HFFc6 (cell line): ENCODE measurements around the gene ASB10. TPM values are rescaled to one million over a fixed set of nuclear protein-coding genes. Genes with fewer than 3 reads are reported as not detected.

Source experiments
- DNase-seq: peaks from one replicate; pipeline ENCODE4 v3.0.0-alpha.2; 2018
- H3K27ac Mint-ChIP-seq: 2 replicates; pipeline ENCODE4 v1.8.0; 2020; ENCODE audit warnings: mild to moderate bottlenecking, mixed read lengths
- H3K27me3 Mint-ChIP-seq: 2 replicates; pipeline ENCODE4 v1.8.0; 2021; ENCODE audit warnings: mild to moderate bottlenecking, moderate library complexity, mixed read lengths; ENCODE audit not compliant: insufficient read depth
- H3K36me3 Mint-ChIP-seq: 2 replicates; pipeline ENCODE4 v1.8.0; 2021; ENCODE audit warnings: low read depth, mixed read lengths
- H3K4me1 Mint-ChIP-seq: 2 replicates; pipeline ENCODE4 v1.8.0; 2020; ENCODE audit warnings: low read depth, mixed read lengths
- H3K4me3 Mint-ChIP-seq: 2 replicates; pipeline ENCODE4 v1.8.0; 2020; ENCODE audit warnings: mild to moderate bottlenecking, moderate library complexity, mixed read lengths
- H3K9me3 Mint-ChIP-seq: 2 replicates; pipeline ENCODE4 v1.8.0; 2020; ENCODE audit warnings: mild to moderate bottlenecking, mixed read lengths
- total RNA-seq, 6 experiments: library from RNA; stranded (reverse); fragmentation: NEBNext Ultra II Directional; extraction: Animal tissue kit (Norgen Biotek cat#: 25700); gene quantifications; 2 replicates in 1 of 6; 3 replicates in 5 of 6; pipeline ENCODE4 v1.2.3, GENCODE V29; 2021
- TF ChIP-seq, protein P1 (sequence below): fragments of 200-600 bp; sonication (generic); IDR thresholded peaks from 2 replicates; pipeline ENCODE4 v1.5.0; 2021; ENCODE audit warnings: antibody characterized with exemption, mild to moderate bottlenecking

The ASB10 gene
- total RNA-seq, 6 experiments from 2014 or later = not detected

DNA sequence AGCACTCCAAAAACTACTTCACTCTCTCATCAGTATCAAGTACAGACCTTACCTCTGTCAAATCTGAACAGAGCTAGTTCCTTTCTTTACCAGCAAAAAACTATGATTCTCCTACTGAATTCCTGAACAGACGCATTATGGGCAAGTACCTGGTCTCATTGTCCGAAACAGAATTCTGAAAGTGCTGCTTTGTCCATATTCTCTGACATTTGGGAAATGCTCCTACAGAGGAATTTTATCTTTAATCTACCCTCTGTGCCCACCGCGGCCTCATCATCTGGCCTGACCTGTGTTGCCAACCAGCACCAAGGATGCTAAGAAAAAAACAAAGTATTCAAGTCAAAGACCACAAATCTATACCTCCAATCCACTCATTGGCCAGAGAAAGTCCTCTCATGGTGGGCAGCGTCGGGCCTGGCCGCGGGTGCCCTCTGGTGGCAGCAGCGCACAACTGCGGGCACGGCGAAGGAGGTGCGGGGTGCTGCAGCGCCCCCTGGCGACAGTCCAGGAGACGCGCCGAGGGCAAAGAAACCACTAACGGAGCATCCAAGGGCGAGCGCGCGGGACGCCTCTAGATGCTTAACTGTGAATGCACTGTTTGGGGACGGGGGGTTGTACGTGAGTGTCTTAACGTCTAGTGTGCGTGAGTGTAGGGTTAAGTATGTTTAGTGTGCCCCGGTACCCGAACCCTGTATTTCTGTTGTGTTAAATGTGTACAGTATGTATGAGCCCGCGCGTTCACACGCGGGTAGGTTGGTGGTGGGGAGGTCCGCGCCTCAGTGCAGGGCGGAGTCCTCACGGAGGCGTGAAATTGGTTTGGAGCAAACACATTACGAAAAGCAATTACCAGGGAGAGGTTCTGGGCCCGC lies 14.5 kb downstream of the ASB10 start:
- TF ChIP-seq, protein P1, sequence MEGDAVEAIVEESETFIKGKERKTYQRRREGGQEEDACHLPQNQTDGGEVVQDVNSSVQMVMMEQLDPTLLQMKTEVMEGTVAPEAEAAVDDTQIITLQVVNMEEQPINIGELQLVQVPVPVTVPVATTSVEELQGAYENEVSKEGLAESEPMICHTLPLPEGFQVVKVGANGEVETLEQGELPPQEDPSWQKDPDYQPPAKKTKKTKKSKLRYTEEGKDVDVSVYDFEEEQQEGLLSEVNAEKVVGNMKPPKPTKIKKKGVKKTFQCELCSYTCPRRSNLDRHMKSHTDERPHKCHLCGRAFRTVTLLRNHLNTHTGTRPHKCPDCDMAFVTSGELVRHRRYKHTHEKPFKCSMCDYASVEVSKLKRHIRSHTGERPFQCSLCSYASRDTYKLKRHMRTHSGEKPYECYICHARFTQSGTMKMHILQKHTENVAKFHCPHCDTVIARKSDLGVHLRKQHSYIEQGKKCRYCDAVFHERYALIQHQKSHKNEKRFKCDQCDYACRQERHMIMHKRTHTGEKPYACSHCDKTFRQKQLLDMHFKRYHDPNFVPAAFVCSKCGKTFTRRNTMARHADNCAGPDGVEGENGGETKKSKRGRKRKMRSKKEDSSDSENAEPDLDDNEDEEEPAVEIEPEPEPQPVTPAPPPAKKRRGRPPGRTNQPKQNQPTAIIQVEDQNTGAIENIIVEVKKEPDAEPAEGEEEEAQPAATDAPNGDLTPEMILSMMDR = peak; percentile 100
- Mint-ChIP-seq H3K4me3 (no peak overlapping the region; the same call in 1 of the 2 replicates), H3K27ac (no peak overlapping the region), H3K27me3 (peaks cover 53% of the 10 kb centered on the region), H3K9me3 (no peaks in the 10 kb centered on the region), H3K36me3 (no peaks in the 10 kb centered on the region), H3K4me1 (peaks cover 13% of the 10 kb centered on the region)
- peak; percentile 41 for DNase-seq

DNA sequence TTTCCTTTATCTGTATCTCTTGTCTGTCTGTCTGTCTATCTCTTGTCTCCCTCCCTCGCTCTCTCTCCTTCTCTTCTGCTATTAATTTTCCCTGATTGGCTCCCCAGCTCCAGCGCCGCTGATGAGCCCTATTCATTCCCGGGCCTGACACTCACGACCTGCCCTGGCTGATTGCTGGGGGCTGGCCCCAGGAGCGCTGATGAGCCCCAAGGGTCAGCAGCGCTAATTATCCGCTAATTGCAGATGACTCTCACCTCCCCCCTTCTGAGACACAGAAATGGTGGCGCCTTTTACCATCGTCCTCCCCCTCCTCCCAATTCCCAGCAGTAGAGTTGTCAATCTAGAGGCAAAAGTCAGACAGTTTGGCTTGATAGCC lies 18.3 kb downstream of the ASB10 start:
- no peak overlapping the region for H3K4me3 Mint-ChIP-seq
- H3K27me3 Mint-ChIP-seq = peaks cover 54% of the 10 kb centered on the region
- no peaks in the 10 kb centered on the region for H3K9me3 Mint-ChIP-seq
- peaks cover 13% of the 10 kb centered on the region for H3K4me1 Mint-ChIP-seq
- no peaks in the 10 kb centered on the region for H3K36me3 Mint-ChIP-seq
- TF ChIP-seq, protein P1 = no peak
- no peak for DNase-seq
- H3K27ac Mint-ChIP-seq = no peak overlapping the region

DNA sequence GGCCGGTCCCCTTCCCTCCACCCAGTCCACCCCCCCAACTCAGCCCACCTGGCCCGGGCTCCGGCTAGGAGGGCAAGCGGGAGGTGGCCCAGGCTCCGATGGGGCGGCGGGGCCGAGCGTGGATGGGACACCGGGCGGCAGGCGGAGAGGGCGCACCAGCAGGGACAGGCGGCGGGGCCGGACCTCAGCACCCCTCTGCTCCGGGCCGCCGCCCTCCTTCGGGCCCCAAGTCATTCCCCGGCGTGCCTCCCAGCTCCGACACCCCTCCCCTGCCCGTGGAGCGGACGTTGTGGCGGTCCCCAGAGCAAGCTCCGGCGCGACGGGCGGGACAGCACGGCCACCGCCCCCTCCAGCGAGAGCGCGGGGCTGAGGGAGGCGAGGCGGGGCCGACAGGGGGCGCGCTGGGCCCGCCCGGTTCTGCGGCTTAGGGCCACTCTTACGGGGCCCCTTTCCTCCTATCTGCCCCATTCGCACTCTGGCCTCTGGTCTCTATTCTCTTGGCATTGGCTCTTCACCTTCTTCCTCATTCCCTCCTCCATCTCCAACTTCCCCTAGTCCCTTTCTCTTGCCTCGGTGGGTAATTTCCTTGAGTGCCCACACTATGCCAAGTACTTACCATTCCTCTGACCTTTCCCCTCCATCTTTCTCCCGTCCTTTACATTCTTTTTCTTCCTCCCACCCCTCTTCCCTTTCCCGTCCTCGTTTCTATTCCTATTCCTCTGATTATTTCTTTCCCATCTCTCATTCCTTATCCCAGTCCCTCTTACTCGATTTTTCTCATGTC lies 18.9 kb downstream of the ASB10 start:
- Mint-ChIP-seq H3K36me3 (no peaks in the 10 kb centered on the region), H3K4me1 (peaks cover 13% of the 10 kb centered on the region), H3K27ac (no peak overlapping the region), H3K4me3 (no peak overlapping the region), H3K9me3 (no peaks in the 10 kb centered on the region), H3K27me3 (peaks cover 52% of the 10 kb centered on the region)
- DNase-seq = no peak
- TF ChIP-seq, protein P1 = peak; percentile 67

DNA sequence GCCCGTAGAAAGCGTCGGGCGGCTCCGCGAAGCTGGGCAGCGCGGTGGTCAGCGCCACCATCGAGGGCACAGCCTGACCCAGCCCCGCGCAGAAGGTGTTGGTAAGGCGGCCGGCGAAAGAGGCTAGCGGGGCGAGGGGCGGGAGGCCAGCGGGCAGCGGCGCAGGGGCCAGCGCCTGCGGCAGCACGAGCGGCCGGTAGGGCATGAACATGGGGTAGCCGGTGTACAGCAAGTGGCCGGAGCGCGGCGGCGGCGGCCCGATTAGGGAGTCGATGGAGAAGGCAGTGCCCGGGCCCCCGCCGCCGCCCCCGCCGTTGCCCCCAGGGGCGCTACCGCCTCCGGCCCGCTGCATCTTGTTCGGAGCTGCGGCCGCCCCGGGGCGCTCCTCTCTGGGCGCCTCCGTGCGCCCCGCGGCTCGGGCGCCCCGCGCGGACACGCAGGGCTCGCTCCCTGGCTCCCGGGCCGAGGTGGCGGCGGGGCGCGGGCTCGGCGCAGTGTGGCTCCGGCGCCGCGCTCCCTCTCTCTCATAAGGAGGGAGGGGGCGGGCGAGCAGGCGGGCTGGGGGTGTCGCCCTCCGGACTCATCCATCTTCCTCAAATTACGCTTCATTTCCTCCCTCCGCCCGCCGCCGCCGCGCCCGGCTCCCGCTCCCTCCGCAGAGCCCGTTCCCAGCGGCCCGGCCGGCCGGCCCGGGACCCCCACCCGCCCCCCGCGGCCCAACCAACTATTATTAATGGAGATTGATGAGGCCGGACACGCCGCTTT lies 19.7 kb downstream of the ASB10 start, which contains the start of gene GBX1:
Gene GBX1, minus strand, starts transcription at position 498 of the 765 bp plus-strand sequence. Its CDS starts 146 bp downstream, at position 352.
- H3K4me1 Mint-ChIP-seq = peaks cover 10% of the 10 kb centered on the region
- TF ChIP-seq, protein P1 = no peak
- H3K36me3 Mint-ChIP-seq = no peaks in the 10 kb centered on the region
- DNase-seq = no peak
- H3K27ac Mint-ChIP-seq = no peak within 1 kb of the TSS
- no peak within 1 kb of the TSS for H3K4me3 Mint-ChIP-seq
- H3K9me3 Mint-ChIP-seq = no peaks in the 10 kb centered on the region
- peaks cover 44% of the 10 kb centered on the region for H3K27me3 Mint-ChIP-seq

DNA sequence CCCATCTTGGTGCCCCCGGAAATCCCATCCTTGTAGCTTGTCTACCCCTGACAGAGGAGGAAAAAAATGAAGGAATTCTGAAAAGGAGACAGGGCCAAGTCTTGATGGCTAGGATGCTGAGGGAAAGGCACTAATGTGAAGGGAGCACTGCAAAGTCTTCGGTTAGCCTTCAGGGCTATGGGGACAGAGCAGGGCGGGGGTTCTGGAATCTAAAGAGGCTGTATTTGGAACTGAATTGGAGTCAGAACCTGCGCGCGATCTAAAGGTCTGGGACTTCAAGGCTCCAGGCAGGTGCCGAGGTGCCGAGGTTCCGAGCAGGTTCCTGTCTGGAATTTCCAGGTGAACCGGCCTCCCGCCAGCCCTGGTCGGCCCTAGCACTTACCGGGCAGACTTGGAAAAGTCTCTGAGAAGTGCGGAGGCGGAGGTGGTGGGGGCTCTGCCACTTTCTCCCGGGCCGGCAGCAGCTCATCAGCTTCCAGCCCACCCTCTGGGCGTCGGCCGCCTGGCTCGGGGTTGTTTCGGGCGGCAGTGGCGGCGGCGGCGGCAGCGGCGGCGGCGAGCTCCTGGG lies 20.3 kb downstream of the ASB10 start:
- DNase-seq = no peak
- Mint-ChIP-seq H3K4me1 (peaks cover 5% of the 10 kb centered on the region; the same call in 1 of the 2 replicates), H3K27ac (no peak overlapping the region), H3K36me3 (no peaks in the 10 kb centered on the region), H3K27me3 (peaks cover 40% of the 10 kb centered on the region), H3K4me3 (no peak overlapping the region), H3K9me3 (no peaks in the 10 kb centered on the region)
- TF ChIP-seq, protein P1 = no peak
